Measurements from ENCODE around the gene VARS1.

DNA sequence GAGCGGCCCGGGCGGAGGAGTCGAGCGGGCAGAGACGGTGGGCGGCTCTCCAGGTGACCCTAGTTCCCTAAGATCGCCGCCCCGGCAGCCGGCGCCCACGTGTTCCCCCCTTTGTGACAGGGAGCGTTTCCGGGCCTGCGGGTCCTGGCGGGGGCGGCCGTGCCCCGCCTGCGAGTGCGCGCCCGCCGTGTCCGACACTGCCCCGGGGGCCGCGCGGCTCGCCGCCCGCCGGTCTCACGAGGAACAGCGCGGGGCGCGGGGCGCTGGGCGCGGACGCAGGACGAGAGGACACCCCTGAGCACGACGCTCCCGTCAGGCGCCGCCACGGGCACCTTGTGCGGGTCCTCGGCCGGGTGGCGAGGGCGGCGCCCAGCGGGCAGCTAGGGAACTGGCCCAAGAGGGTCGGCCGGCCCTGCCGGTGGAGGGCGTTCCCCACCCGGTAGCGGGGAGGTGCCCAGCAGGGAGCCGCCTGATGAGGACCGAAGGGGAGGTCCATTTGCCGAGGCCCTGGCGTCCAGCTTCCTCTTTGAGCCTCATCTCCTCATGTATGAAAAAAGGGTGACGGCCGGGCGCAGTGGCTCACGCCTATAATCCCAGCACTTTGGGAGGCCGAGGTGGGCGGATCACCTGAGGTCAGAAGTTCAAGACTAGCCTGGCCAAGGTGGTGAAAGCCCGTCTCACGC is at the start of gene VARS1:
- TF ChIP-seq POLR2A (IDR thresholded peaks at IDR 0.05; ENCODE audit: low read depth, low read length) (no peak), TAF1 (IDR thresholded peaks at IDR 0.05; ENCODE audit: low read depth, low read length) (peak; percentile 67), PAX5 (IDR thresholded peaks at IDR 0.05; ENCODE audit: insufficient read depth, low read length, severe bottlenecking) (no peak), POLR2AphosphoS5 (IDR thresholded peaks at IDR 0.05; ENCODE audit: low read depth, low read length) (no peak)

Measured in GM12891 (cell line).